DMS114 treated with DMSO at 0.1 percent for 48 hours (cell line): Measurements from ENCODE around the gene PHF19.

Experiments used
- DNase-seq: peaks from one replicate; lab custom pipeline; 2025; ENCODE audit not compliant: unreplicated experiment; lab: John Stamatoyannopoulos, UW

Gene PHF19

GRCh38 chr9:120876842-120877240 lies at the start of gene PHF19:
Gene PHF19, minus strand, starts transcription at chr9:120877188. Its CDS starts 2,447 bp downstream, at chr9:120874741.
- DNase-seq: no peak

DNA sequence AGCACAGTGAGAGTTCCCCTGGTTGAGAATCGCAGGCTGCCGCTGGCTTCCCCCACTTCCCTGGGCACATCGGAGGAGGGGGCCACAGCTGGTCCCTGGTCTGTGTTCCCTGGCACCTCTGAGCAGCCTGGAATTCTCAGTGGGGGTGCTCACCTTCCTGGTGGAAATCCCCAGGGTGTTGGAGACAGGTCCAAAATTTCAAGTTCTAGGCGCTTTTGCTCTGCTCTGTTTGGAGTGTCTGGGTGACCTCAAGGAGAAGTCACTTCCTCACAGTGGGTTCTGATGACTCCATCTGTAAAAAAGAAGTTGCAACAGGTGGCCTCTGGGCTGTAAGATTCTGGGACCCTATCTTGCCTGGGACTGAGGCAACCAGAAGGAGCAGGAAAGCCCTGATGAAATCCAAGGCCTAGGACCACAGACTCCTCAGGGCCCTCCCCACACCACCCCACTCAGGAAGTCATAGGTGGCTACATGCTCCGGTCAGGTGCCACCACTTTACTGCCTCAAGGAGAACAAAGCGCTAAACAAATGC lies 49.5 kb upstream of the PHF19 start, which contains the start of gene TRAF1:
TSS of gene TRAF1 (minus strand) at position 400 of the 532 bp plus-strand sequence. CDS start 721 bp downstream, outside the sequence.
- DNase-seq: no peak

- no peak for DNase-seq
Observed at GRCh38 chr9:120925535-120926396, 48.8 kb upstream of the PHF19 start.

DNA sequence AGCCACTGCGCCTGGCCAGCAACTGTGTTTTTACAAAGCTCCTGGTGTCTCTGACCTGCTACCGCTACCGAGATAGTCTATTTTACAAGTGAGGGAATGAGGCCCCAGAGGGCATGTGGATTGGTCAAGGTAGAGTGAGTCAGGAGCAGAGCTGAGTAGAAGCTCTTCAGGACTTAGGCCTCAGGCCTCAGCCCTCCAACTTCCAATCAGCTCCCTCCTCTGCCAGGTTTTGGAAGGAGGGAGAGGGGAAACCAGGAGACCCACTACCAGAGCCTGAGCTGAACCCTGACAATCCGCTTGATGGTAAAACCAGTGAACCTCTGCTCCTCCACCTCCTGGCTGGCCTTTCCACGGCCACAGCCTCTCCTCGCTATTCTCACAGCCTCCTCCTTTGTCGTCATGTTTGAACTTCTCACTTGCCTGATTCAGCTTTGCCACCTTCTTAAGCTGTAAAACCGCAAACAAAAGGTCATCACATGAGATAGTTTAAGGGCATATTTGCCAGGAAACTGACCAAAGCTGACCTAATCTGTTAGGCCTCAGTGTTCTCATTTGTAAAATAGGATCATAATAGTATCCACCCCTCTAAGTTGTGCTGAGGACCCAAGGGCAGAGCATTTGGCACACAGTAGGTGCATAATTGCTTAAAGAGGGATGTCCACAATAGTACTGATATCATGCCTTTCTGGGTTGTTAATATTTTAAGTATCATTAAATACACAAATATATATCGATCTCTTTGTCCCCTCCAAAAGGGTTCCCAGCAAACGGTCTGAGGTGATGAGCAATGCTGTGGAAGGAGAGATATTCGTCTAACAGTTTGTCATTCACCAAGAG lies 47.9 kb upstream of the PHF19 start:
- no peak for DNase-seq

- no peak for DNase-seq
Observed at GRCh38 chr9:120923620-120924328, 46.8 kb upstream of the PHF19 start.

DNA sequence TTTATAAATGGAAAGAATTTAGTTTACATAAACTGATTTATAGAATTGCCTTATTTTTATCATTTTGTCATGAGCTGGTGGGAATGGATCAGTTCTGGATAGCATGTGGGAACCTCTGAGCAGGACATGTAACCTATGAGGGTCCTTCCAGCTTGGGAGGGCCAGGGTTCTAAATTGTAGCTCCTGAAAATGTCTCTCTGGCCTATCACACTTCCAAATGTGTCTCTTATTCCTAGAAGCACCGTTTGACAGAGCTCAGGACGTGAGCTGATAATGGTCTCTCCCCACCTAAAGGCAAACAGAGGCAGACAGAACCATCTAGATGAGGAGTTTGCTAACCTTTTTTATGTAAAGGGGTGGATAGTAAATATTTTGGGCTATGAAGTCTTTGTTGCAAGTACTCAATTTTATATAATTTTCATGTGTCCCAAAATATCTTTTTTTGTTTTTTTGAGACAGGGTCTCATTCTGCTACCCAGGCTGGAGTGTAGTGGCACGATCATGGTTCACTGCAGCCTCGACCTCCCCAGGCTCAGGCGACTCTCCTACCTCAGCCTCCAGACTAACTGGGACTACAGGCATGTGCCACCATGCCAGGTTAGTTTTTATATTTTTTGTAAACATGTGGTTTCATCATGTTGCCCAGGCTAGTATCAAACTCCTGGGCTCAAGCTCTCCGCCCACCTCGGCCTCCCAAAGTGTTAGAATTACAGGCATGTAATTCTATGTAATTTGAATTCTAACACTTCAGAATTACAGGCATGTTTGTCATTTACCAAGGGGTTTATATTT lies 45.6 kb upstream of the PHF19 start:
- no peak for DNase-seq

- DNase-seq: no peak
Observed at GRCh38 chr9:120921661-120922181, 44.7 kb upstream of the PHF19 start.

DNA sequence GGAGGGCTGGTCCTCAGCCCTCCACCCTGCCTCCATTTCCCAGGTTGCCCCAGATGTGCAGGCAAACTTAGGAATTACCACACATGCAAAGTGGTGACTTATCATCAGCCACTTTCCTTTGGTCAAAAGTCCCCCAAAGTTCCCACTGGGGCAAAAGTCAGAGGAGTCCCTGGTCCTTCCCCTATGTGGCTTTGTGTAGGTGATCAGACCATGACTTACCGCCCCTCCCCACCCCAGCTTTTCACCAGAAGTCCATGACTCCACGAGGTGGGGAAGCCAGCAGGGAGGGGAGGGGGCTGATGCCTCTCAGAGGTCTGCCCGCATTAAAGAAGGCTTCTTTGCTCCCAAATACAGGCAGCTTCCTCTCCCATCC lies 43.8 kb upstream of the PHF19 start:
- DNase-seq: no peak

DNA sequence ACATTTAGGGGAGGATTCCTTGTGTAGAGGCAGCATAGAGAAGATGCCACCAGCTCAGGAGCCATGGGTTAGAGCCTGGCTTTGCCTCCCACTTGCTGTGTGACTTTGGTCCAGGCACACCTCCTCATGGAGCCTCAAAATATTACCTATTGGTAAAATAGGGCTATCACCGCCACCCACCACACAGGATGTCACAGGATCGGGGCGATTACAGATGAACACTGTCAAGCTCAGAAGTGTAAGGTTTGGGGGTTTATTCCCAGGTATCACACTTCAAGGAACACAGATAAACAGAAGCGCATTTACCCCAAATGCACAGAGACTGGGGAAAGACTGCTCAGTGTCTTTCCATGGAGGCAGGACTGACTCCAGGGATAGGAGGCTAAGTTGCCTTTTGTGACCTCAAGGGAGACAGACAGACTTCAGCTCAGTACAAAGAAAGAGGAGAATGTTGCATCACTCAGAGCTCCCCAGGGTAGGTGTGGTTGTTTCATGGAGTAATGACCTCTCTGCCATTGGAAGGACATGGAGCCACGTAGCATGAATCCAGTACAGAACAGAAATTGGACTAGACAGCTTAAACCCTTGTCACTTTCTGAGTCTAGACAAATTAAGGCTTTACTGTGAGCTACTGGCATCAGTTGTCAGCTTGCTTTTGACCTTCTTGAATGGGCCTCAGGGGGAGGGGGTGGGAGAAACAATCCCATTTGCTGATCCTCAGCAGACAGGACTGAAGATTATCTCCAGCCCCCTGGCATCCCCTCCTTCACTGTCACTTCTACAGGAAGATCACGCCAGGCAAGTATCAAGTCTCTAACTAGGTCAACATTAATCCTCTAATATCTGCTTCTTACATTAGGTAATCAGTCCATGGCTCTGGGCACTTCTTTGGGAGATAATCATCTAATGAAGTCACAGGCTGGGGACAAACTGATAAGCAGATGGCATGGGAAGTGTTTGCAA lies 43.1 kb upstream of the PHF19 start:
- no peak for DNase-seq

- DNase-seq: no peak
Observed at GRCh38 chr9:120918931-120919842, 42.2 kb upstream of the PHF19 start.

DNA sequence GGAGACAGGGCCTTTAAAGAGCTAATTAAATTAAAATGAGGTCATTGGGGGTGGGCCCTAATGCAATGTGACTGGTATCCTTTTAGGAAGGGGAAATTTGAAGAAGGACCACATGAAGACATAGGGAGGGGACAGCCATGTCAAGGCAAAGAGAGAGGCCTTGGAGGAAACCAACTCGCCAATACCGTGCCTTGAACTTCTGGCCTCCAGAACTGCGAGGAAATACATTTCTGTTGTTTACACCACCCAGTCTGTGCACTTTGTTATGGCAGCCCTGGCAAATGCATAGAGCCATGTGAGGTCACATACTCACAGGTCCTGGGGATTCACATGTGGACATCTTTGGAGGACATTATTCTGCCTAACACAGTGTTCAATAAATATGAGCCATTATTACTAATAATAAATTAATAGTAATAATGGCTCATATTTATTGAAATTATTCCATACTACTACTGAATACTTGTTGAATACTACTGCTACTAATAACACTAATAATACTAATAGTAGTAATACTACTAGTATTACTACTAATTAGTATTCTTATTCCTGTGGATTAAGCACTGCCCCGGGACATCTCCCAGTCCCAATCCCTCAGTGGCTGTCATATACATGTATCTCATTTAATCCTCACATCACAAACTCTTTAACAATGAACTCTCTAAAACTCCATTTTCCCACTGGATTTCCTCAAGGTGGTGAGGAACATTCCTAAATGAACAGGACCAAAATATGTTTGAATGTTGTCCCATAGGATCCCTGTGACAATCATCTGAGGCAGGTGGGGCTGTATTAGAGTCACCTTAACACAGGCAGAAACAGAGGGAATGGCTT lies 41.2 kb upstream of the PHF19 start:
- no peak for DNase-seq

DNA sequence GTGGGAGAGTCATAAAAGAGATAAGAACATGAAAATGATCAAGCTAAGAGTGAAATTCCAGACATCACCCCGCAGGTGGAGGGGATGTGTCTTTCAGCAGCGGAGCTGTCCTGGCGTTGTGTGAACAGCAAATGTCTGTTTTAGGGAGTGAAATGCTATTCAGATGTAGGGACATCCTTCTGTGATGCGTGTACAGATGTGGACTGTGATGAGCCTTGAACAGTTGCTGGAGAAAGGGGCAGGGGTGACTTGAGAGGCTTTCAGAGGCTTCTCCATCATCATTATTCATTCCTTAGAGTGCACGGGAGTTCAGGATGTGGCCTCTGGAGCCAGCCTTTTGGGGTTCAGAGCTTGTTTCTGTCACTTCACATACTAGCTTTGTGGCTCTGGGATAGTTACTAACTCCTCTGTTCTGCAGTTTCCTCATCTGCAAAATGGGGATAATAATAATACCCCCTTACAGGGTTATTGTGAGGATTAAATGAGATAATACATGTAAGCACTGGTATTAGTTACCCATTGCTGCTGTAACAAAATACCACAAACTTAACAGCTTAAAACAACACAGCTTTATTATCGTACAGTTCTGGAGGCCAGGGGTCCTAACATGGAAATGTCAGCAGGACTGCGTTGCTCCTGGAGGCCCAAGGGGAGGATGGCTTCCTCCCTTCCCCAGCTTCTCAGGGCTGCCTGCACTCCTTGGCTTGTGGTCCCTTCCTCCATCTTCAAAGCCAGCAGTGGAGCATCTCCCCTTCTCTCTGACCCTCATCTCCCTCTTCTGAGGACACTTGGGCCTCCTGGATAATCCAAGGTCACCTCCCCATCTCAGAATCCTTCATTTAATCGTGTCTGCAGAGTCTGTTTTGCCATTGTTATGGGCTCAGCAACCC lies 40.2 kb upstream of the PHF19 start:
- no peak for DNase-seq

DNA sequence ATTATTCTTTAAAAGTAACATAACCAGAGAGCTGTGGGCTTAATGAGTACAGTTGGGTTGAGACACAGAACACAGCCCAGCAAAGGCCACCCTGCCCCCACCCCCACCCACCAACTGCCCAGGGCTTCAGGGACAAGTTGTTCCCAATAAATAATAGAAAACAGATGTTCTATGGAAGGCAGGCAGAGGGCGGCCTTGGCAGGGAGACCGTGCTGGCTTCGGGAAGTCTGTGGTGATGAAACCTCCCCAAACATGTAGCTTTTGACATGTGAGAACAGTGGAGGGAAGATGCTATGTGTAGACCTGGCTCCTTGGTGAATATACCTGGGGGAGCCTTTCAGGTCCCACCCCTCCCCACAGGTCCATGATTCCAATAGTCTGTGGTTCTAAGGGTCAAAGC lies 39.6 kb upstream of the PHF19 start:
- DNase-seq: no peak

DNA sequence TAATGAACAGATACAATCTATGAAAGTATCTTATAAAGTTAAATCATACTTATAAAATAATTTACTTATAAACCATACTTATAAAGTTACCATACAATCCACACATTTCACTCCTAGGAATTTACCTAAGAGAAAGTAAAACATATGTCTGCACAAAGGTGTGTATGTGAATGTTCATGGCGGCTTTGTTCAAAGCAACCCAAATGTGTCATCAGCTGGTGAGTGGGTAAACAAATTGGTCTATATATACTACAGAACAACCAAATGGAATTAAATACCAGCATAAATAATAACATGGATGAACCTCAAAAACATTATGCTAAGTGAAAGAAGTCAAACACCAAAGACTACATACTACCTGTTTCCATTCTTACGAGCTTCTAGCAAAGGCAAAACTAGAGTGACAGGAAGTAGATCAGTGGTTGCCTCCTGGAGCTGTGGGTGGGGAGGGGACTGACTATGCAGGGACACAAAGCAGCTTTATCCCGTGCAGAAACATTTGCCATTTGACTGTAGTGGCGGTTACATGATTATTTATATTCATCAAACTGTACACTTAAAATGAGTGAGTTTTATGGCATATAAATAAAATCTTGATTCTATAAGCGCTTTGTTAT lies 39.0 kb upstream of the PHF19 start:
- DNase-seq: no peak

- DNase-seq: no peak
Observed at GRCh38 chr9:120914953-120915352, 38.0 kb upstream of the PHF19 start.

- no peak for DNase-seq
Observed at GRCh38 chr9:120914396-120914795, 37.4 kb upstream of the PHF19 start.
